Stimulated activated CD4-positive, alpha-beta T cell treated with anti-CD3 and anti-CD28 coated beads, TNF-alpha, amount 100 ng/mL, for 48 hours (primary cell): ENCODE data around the gene PCBP1.
"Not testable (repeated sequence)": the region's sequence is repeated elsewhere in the genome, so short reads cannot be mapped to it uniquely, and the experiment has no call there.

Experiments used
- DNase-seq, 3 donors: peaks; one replicate each; pipeline ENCODE4 v3.0.0-alpha.2; 2020; ENCODE audit warnings: low read depth in 3 of 3

The PCBP1 gene

DNA sequence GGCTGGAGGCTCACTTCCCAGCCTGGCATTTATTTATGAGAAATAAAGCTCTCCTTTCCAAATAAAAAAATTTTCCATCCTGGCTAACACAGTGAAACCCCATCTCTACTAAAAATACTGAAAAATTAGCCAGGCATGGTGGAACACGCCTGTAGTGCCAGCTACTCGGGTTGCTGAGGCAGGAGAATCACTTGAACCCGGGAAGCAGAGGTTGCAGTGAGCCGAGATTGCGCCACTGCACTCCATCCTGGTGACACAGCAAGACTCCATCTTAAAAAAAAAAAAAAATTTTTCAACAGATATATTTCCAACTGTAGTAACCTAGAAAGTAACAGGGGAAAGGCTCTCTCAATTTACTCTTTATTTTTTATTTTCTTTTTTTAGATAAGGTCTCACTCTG lies 6.1 kb upstream of the PCBP1 start:
- DNase-seq: no peak

DNA sequence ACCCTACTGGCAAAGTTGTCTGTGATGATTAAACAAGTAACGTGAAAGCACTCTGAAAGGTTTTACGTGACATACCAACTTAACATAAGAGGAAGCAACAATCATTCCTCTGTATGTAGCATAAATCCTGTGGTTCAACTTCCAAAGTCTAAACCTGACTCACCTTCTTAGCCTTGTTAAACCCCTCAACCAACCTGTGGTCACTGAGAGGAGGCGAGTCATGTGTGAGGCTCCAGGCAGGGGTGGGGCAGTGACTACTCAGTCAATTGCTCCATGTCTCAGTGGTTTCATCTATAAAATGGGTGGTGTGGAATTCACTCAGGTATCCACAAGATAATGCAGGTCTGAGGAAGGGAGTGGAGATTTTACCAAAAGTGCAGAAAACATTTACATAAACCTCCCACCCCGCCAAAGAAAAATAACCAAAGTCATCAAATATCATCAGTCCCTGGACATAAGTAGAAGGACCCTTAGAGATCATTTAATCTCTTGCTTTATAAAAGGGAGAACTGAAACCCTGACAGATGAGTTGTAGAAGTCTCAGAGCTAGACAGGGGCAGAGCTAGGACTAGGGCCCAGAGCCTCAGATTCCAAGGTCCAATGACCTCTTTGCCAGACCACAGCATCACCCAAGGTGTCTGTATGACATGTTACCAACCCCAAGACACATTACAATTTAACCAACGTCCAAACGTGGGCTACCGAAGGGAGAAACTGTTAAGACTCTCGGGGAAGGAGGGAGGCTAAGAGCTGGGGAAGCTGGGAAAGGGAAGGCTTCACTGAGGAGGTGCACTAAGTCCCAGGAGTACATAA lies 3.7 kb upstream of the PCBP1 start:
- DNase-seq: peak in 2 of 3 donors; percentile 47 to 62

DNA sequence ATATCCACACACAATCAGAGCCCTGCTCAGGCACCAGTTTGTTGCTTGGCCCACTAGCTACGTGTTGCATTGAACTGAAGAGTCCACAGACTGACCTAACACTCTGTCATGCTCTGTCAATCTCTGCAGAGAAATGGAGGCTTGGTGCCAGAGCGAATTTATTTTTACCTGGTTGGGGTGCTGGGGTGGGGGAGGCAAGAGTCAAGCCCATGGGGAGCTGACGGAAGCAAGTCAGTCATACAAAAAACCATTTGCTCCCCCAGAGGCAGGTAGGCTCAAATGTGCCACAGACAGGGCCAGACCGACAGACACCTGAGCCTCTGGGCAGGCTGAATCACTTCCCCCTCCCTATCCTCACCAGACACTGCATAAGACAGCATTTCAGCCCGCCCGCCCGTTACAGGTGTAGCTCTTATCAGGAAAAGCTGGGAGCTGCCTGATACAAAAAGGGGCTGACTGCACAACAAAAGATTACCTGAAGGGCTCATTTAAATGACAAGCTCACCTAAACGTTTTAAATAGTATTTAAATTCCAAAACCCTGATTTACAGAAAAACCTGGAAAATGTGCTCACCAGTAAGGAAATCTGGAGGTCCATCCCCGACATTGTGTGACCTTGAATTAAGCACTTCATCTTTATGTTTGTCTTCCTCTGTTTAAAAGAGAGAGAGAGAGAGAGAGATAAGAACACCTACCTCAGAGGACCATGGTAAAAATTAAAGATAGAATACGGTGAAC lies 2.1 kb upstream of the PCBP1 start:
- DNase-seq: peak in 2 of 3 donors; percentile 37 to 40

DNA sequence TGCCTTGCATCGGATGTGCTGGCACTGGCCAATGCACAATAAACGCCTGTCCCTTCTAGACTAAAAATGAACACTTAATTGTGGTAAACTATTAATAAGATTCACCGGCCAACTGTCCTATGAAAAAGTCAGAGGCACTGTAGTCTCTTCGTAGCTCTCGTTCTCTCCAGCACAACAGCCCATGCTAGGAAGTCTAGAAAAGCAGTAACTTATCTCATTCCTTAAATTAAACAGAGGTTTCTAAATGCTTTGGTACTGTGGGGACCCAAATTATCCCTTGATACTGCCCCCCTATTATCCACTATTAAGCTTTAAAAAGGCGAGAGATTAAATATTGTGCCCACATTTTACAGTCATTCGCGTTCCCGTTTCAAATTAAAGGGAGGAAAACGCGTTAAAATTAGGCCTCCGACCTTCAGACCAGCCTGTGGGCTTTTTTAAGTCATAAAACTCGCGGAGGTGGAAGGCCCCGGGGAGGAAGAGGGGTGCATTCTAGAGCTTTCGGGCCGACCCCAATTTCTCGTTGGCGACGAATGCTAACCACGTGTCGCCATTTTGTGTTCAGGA lies 1.5 kb upstream of the PCBP1 start:
- DNase-seq: no peak

DNA sequence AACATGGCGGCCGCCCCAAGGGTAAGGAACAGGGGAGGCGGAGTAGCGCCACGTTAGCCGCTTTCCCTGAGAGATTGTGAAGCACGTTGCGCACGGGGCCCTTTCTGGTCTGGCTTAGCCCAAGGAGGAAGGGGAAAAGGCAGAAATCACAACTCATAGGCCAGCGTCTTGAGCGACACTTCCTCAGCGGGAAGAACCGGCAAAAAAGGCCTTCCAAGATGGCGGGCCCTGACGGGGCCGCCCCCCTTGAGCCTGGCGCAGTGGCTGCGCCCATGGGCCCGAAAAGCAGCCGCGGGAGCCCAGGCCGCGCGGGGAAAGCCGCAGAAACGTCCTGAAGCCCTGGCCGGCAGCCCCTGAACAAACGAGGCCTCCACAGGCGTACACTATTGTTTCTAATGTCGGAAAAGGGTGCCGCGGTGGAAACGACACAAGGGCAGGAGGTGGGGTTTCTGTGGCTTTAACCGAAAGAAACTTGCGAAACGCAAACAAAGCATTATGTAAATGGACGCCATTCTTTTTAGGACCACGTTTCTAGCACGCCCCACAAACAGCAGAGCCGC lies 919 bp upstream of the PCBP1 start:
- peak in 2 of 3 donors; percentile 47 to 69 for DNase-seq

DNA sequence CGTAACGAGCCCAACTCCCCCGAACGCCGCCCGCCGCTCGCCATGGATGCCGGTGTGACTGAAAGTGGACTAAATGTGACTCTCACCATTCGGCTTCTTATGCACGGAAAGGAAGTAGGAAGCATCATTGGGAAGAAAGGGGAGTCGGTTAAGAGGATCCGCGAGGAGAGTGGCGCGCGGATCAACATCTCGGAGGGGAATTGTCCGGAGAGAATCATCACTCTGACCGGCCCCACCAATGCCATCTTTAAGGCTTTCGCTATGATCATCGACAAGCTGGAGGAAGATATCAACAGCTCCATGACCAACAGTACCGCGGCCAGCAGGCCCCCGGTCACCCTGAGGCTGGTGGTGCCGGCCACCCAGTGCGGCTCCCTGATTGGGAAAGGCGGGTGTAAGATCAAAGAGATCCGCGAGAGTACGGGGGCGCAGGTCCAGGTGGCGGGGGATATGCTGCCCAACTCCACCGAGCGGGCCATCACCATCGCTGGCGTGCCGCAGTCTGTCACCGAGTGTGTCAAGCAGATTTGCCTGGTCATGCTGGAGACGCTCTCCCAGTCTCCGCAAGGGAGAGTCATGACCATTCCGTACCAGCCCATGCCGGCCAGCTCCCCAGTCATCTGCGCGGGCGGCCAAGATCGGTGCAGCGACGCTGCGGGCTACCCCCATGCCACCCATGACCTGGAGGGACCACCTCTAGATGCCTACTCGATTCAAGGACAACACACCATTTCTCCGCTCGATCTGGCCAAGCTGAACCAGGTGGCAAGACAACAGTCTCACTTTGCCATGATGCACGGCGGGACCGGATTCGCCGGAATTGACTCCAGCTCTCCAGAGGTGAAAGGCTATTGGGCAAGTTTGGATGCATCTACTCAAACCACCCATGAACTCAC lies 673 bp downstream of the PCBP1 start:
- DNase-seq: peak in 2 of 3 donors; percentile 39 to 54

DNA sequence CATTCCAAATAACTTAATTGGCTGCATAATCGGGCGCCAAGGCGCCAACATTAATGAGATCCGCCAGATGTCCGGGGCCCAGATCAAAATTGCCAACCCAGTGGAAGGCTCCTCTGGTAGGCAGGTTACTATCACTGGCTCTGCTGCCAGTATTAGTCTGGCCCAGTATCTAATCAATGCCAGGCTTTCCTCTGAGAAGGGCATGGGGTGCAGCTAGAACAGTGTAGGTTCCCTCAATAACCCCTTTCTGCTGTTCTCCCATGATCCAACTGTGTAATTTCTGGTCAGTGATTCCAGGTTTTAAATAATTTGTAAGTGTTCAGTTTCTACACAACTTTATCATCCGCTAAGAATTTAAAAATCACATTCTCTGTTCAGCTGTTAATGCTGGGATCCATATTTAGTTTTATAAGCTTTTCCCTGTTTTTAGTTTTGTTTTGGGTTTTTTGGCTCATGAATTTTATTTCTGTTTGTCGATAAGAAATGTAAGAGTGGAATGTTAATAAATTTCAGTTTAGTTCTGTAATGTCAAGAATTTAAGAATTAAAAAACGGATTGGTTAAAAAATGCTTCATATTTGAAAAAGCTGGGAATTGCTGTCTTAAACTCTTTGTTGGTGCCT lies 1.4 kb downstream of the PCBP1 start:
- no peak for DNase-seq

DNA sequence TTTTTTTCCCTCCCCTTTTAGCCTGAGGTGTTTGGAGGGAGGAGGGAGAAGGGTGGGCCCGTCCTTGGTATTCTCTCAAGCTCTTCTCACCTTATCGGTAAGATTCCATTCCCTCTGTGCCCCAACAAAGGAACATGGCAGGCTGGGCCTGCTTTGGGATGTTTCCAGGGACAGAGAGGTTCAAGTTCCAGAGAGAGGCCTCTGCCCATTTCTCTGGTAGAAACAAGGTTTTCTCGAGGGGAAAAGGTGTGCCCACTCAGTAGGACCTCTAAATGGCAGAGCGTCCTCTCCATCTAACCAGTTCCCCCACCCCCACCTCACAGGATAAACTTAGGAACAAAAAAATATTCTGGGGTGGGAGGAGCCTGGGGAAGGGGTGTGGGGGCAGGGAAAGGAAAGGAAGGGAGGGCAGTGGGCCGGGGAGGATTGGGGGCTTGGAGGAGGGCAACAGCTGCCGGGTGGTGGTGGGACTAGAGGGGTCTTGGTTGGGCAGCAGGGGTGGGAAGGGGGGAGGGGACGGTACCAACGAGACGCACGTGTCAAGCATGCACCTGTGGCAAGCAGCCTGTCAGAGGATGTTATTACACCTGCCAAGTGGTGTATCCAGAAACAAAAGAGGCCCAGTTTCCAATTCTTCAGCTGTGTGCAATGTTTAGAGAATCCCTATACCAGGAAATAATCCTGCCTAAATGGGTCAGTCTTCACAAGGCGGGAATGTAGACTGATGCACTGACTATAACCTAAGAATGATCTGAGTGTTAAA lies 2.1 kb downstream of the PCBP1 start:
- DNase-seq: no peak

DNA sequence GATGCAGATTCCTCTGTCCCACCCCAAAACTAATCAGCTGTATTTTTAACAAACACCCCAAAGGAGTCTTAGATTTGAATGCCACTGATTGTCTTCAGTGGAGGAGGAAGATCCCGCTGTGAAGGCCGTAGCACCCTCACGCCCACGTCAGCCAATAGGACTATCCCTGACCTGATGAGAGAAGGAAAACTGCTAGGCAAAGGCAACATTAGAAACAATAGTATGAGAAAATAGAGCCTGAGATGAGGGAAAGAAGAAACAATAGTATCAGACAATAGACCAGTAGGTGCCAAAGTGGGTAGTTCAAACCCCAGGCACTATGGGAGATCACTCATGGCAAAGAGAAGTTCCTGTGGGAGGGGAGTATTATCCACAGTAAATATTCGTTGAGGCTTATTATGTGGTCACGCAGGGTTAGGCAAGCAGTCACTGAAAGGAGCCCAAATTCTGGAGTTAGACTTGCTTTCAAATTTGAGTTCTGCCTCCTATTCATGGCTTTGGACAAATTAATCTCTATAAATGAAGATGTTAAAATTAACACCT lies 2.8 kb downstream of the PCBP1 start:
- no peak for DNase-seq

DNA sequence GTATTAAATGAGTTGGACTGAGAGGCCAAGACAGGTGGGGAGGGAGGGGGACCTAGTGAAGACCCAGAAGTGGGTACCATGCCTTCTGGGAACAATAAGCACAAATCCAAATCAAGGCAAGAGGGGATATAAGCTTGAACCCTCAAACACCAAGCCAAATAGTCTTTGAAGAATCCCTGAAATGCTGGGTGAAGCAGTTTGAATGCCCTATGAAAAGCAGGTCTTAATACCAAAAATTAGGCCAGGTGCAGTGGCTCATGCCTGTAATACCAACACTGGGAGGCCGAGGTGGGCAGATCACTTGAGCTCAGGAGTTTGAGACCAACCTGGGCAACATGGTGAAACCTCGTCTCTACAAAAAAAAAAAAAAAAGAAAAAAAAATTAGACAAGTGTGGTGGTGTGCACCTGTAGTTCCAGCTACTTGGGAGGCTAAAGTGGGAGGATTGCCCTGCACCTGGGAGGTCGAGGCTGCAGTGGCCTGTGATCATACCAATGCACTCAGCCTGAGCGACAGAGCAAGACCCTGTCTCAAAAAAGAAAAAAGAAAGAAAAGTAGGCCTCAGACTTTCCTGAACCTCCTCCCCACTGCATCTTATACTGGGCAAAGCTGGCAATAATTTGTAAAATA lies 3.5 kb downstream of the PCBP1 start:
- DNase-seq: no peak

DNA sequence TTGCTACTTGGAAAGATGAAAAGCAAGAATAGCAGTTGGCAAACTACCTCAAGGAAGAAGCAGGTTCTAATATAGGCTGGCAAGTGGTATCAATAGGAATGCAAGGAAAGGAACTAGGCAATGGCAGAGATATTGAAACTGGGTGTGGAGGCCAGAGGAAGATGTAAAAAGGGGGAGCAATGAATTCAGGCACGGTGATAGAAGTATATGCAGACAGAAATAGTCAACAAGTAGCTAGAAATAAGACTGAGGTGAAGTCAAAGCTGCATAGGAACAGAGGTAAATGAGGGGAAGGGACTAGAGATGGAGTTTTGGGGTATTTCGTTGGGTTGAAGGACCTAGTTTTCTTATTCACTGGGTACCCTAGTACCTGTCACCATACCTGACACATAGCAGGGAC lies 4.1 kb downstream of the PCBP1 start:
- DNase-seq: no peak

DNA sequence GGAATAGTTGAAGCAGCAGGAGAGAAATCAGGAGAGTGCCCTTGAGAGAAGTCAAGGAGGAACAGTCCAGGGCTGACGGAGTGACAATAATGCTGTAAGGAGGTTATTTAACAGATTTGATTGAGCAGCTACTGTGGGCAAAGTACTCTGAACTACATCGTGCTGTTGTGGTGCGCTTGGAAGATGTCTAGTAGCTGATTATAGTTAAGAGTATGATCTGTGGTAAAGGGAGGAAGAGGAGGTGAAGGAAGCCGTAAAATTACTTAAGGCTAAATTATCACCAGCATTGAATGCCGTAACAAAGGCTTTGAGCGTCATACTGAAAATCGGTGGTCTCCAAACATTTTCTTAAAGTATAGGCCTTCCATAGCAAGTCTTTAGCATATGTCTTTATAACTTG lies 4.5 kb downstream of the PCBP1 start:
- no peak for DNase-seq

DNA sequence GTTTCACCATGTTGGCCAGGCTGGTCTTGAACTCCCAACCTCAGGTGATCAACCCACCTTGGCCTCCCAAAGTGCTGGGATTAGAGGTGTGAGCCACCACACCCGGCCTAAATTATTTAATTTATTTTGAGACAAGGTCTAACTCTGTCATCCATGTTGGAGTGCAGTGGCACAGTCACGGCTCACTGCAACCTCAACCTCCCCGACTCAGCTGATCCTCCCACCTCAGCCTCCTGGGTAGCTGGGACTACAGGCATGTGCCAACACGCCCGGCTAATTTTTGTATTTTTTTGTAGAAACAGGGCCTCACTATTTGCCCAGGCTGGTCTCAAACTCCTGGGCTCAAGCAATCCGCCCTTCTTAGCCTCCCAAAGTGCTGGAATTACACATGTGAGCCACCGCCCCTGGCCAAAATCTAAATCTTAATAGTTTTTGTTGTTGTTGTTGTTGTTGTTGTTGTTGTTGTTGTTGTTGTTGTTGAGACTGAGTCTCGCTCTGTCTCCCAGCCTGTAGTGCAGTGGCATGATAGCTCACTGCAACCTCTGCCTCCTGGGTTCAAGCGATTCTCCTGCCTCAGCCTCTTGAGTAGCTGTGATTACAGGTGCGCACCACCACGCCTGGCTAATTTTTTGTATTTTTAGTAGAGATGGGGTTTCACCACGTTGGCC lies 5.4 kb downstream of the PCBP1 start:
- not testable (repeated sequence) for DNase-seq

DNA sequence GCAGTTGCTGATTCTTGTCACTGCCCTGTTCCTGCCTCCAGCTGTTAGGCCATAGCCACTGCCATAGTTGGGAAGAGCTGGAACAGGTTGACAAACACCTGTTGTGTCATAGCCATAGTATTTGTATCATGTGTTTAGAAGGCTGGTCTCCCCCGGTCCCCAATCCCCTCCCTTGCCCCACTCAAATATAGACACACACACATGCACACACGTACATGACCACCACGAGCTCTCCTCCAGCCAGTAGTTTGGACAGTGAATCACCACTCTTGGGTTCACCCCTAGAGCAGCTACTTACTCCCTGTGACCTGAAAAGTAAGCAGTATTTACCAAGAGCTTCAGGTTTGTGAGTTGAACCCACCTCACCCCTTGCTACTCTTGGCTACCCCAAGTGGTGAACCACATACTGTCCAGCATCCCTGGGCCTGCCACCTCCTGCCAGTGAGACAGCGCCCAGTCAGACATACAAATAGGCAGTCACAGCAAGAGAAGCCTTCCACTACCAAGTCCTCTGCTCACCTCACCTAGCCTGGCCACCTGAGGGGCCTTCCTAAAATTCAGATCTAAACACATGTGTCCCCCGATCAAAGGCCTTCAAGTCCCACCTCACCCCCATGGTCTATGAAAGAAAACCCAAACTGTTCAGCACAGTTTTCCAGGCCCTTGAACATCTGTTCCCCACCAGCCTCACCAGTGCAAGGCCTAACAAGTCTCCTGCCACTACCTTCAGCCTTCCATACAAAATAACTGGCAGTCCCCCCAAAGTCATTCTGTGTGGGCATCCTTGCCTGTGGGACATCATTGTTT lies 7.1 kb downstream of the PCBP1 start:
- DNase-seq: no peak

DNA sequence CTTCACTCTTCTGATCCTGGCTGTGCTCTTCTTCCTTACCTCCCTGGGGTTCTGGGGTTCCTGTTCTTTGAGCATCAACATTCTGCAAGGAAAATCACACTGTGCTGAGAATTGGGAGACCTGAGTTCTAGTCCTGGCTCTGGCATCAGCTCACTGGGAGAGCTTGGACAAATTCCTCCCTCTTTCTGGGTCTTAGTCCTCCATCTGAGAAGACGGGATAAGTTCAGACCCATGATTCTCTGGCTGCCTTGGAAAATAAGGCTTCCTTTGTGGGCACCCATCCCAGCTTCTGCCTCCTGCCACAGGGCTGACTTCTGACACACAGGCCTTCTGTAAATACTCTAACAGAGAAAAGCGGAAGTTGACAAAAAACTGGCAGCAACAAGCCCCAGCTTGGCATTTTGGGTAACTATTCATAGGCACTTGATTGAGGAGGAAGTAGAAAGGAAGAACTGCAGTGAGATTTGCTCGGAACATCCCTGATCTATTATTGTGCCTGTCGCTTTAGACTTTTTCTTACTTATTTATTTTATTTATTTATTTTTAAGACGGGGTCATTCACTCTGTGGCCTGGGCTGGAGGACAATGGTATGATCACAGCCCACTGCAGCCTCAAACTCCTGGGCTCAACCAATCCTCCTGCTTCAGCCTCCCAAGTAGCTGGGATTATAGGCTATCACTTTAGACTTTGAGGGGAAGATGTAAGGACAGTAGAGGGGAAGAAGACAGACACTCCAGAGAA lies 7.9 kb downstream of the PCBP1 start:
- no peak for DNase-seq

DNA sequence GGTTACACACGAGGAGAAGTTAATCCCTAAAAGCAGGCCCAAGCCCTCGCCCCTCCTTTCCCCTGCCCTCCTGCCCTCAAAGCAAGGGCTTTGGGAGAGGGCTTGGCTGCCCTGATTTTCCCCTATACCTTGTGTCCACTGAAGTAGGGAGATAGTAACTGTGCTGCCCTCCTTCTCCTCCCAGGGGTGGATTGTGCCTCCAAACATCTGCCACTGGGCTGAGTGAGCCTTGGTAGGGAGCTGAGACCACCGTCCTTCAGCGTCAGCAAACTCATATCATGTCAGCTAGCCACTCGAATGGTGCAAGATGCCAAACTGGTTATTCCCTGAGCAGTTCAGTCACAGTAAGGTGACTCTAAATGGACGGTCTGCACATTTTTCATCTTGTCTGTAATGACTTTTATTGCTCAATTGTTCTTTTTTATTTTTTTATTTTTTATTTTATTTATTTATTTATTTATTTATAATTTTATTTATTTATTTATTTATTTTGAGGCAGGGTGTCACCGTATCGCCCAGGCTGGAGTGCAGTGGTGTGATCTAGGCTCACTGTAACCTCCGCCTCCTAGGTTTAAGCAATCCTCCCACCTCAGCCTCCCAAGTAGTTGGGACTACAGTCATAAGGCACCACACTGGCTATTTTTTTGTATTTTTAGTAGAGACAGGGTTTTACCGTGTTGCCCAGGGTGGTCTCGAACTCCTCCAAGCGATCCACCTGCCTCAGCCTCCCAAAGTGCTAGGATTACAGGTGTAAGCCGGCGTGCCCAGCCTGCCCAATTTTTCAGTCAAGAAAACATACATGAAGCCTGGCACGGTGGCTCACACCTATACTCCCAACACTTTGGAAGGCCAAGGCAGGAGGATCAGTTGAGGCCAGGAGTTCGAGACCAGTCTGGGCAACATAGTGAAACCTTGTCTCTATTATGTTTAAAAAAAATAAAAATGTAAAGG lies 8.7 kb downstream of the PCBP1 start:
- no peak for DNase-seq
